K562 (cell line): ENCODE data around the gene FRRS1. TPM values are rescaled to one million over a fixed set of nuclear protein-coding genes. Genes with fewer than 3 reads are reported as not detected.

Experiments used
- ATAC-seq: fragments of 200-7000 bp; cut with Tn5 transposase; 3 replicates; pipeline ENCODE4 v1.9.1; 2020; ENCODE audit warnings: moderate library complexity
- BruUV-seq: library from RNA; stranded (reverse); fragments of 400-500 nt; replicated peaks from 2 replicates; lab custom pipeline; 2021; lab: Mats Ljungman, UMichigan
- CTCF ChIA-PET: fragments of 300-600 bp; formaldehyde crosslinking; extraction: SDS; loops from one replicate; lab custom pipeline; 2021; ENCODE audit warnings: low intra/inter-chr PET ratio; lab: Yijun Ruan, JAX
- POLR2A ChIA-PET: fragments of 300-600, 350-650 bp; sonication (Branson Sonifier 250); formaldehyde crosslinking; extraction: SDS; loops from one replicate; lab custom pipeline; 2021; ENCODE audit warnings: antibody characterized with exemption, inconsistent platforms; lab: Yijun Ruan, JAX
- DNase-seq, 4 experiments: peaks; one replicate each; pipeline versions ENCODE4 v3.0.0 to v3.0.0-alpha.2; 2011 to 2018; ENCODE audit warnings: low spot score in 3 of 4, mixed read lengths in 3 of 4; ENCODE audit errors: extremely low read depth in 1 of 4
- FAIRE-seq: peaks from 2 replicates; lab custom pipeline; 2011; peaks lifted over from hg19 to GRCh38; lab: Jason Lieb, UNC
- H2AFZ ChIP-seq: 2 replicates; pipeline ENCODE4 v1.6.0; 2011; ENCODE audit warnings: low read depth, low read length, control low read depth, inconsistent platforms
- H3K27ac ChIP-seq: fragments of 200-600 bp; 3 replicates; pipeline ENCODE4 v1.8.0; 2011; ENCODE audit warnings: low read depth, mild to moderate bottlenecking, control low read depth, inconsistent platforms, low read length, moderate library complexity, mixed read lengths; ENCODE audit errors: extremely low read depth
- H3K27me3 ChIP-seq, 2 experiments: fragments of 300-600 bp in 1 of 2; 2 replicates in 1 of 2; 3 replicates in 1 of 2; pipeline versions ENCODE4 v1.6.0 to v1.8.0; 2011; ENCODE audit warnings: inconsistent platforms in 2 of 2, low read length in 2 of 2, mild to moderate bottlenecking in 1 of 2, mixed read lengths in 1 of 2, moderate library complexity in 1 of 2; ENCODE audit not compliant: control insufficient read depth in 2 of 2, insufficient read depth in 2 of 2
- H3K36me3 ChIP-seq: fragments of 300-600 bp; 3 replicates; pipeline ENCODE4 v1.8.0; 2011; ENCODE audit warnings: mild to moderate bottlenecking, low read length, inconsistent platforms; ENCODE audit not compliant: control insufficient read depth, insufficient read depth
- H3K4me1 ChIP-seq, 2 experiments: fragments of 200-600 bp in 1 of 2; replicated peaks in 1 of 2; 2 replicates in 1 of 2; 3 replicates in 1 of 2; pipeline versions ENCODE4 v1.5.1 to v1.8.0; 2011; ENCODE audit warnings: inconsistent platforms in 2 of 2, low read length in 2 of 2, mild to moderate bottlenecking in 1 of 2, mixed read lengths in 1 of 2, moderate library complexity in 1 of 2; ENCODE audit not compliant: control insufficient read depth in 2 of 2, insufficient read depth in 2 of 2
- H3K4me2 ChIP-seq: 2 replicates; pipeline ENCODE4 v1.6.1; 2011; ENCODE audit warnings: low read length, control low read depth, inconsistent platforms, mixed read lengths; ENCODE audit not compliant: insufficient read depth
- H3K4me3 ChIP-seq: fragments of 200-600 bp; sonication (generic), shearing (Covaris generic); 2 replicates; pipeline ENCODE4 v1.5.1; 2016; ENCODE audit warnings: control low read depth, inconsistent platforms
- H3K79me2 ChIP-seq: fragments of 200-600 bp; 3 replicates; pipeline ENCODE4 v1.8.0; 2011; ENCODE audit warnings: low read length, inconsistent platforms; ENCODE audit not compliant: control insufficient read depth, insufficient read depth
- H3K9ac ChIP-seq, 2 experiments: 2 replicates each; pipeline versions ENCODE4 v1.6.0 to v1.6.1; 2011; ENCODE audit warnings: low read depth in 2 of 2, low read length in 2 of 2, control low read depth in 1 of 2, inconsistent platforms in 1 of 2, mild to moderate bottlenecking in 1 of 2, mixed read lengths in 1 of 2; ENCODE audit not compliant: insufficient read depth in 1 of 2
- H3K9me1 ChIP-seq: one replicate; pipeline ENCODE4 v1.6.0; 2011; ENCODE audit warnings: inconsistent platforms, mild to moderate bottlenecking, low read length, moderate library complexity; ENCODE audit not compliant: control insufficient read depth, insufficient read depth
- H3K9me3 ChIP-seq: replicated peaks from 2 replicates; pipeline ENCODE4 v1.5.1; 2011; ENCODE audit warnings: low read depth, low read length, inconsistent platforms; ENCODE audit not compliant: control insufficient read depth, insufficient read depth
- H4K20me1 ChIP-seq: replicated peaks from 2 replicates; pipeline ENCODE4 v1.6.1; 2011; ENCODE audit warnings: low read length, inconsistent platforms, mixed read lengths; ENCODE audit not compliant: control insufficient read depth, insufficient read depth
- RBM34 ChIP-seq: fragments of 200-400 bp; formaldehyde crosslinking; IDR thresholded peaks from 2 replicates; pipeline ENCODE4 v1.6.1; 2018; ENCODE audit warnings: low read length, borderline replicate concordance; ENCODE audit not compliant: insufficient read depth
- TFAP4 ChIP-seq: sonication (generic); formaldehyde crosslinking; IDR thresholded peaks from 2 replicates; pipeline ENCODE4 v1.8.0; 2022; ENCODE audit warnings: missing genetic modification reagents, mild to moderate bottlenecking, moderate library complexity, borderline replicate concordance
- ZNF121 ChIP-seq: sonication (generic); formaldehyde crosslinking; conservative IDR thresholded peaks from 2 replicates; pipeline ENCODE4 v1.8.0; 2022; ENCODE audit warnings: missing genetic modification reagents
- WGBS: fragments of 100-300 bp; shearing (Covaris generic); methylation state at CpG from one replicate; pipeline ENCODE4 v1.1.6; 2016; ENCODE audit warnings: low coverage, mixed read lengths; ENCODE audit not compliant: insufficient coverage; ENCODE audit errors: missing lambda C conversion rate; 5-methylcytosine and 5-hydroxymethylcytosine counted together
- in situ Hi-C: fragments of 300-500 bp; cut with MboI; formaldehyde crosslinking; loops from 4 replicates; pipeline ENCODE4 v1.15.0; 2018; ENCODE audit warnings: inconsistent platforms, mixed read lengths
- intact Hi-C: fragments of 100-400 bp; cut with micrococcal nuclease; formaldehyde crosslinking; loops from 2 replicates; pipeline ENCODE4 v1.14.2; 2022
- polyA plus RNA-seq, 8 experiments: library from polyadenylated mRNA; depleted of rRNA in 4 of 8; stranded (reverse) in 5 of 8; unstranded in 3 of 8; fragments of >200 nt; fragmentation: Nextera tagmentation in 2 of 8; fragmentation: Illumina TruSeq in 1 of 8; extraction: Ambion mirVana in 2 of 8; extraction: Trizol in 1 of 8; gene quantifications; 2 replicates each; pipeline versions ENCODE4 v1.2.1 to v1.2.3, GENCODE V29; 2011 to 2014; ENCODE audit warnings: inconsistent platforms in 1 of 8, missing spikeins in 1 of 8
- total RNA-seq, 7 experiments: library from RNA; depleted of rRNA in 6 of 7; stranded (reverse); fragments of >200 nt in 6 of 7; fragmentation: Illumina TruSeq in 2 of 7; extraction: Trizol in 2 of 7; gene quantifications; 2 replicates each; pipeline versions ENCODE4 v1.2.1 to v1.2.3, GENCODE V29; 2011 to 2021; ENCODE audit warnings: low replicate concordance in 1 of 7

FRRS1 gene
- total and polyA plus RNA-seq, 9 of the 15 experiments (the other 6 are each of a cell fraction or from before 2014, with no cell fraction given), result 0.87 to 54.0 (median 23.7) TPM

DNA sequence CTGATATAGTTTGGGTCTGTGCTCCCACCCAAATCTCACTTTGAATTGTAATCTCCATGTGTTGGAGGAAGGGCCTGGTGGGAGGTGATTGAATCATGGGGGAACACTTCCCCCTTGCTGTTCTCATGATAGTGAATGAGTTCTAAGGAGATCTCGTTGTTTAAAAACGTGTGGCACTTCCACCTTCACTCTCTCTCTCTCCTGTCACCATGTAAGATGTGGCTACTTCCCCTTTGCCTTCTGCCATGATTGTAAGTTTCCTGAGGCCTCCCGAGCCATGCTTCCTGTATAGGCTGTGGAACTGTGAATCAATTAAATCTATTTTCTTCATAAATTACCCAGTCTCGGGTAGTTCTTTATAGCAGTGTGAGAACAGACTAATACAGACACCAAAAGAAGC is 40.4 kb downstream of the FRRS1 start (continued):
- no peak for TF ChIP-seq TFAP4 (CRISPR knock-in tag)

DNA sequence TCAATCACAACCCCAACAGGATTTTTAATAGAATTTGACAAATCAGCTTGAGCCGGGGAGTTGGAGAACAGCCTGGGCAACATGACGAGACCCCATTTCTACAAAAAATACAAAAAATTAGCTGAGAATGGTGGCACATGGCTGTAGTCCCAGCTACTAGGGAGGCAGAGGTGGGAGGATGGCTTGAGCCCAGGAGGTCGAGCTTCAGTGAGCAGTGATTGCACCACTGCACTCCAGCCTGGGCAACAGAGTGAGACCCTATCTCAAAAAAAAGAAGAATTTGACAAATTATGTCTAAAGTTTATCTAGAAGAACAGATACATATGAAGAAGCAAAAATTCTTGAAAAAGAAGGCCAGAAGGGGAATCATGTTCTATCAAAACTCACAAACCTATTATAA is 43.2 kb downstream of the FRRS1 start:
- H2AFZ ChIP-seq, result no peak overlapping the region
- H3K9me1 ChIP-seq, result no peaks in the 10 kb centered on the region
- no peak for TF ChIP-seq RBM34
- TF ChIP-seq ZNF121 (CRISPR knock-in tag), result peak; percentile 72; the same call in 1 of the 2 replicates
- no TSS peak for BruUV-seq
- FAIRE-seq, result no peak
- DNase-seq, result no peak
- intact Hi-C loops (no loop called here), in situ Hi-C loops (no loop called here)
- H3K27me3 ChIP-seq, result no peaks in the 10 kb centered on the region
- ChIA-PET CTCF (interaction anchor here (0.7 kb wide), 1 partner anchor 1151 kb away, joined by 4 read pairs; no protein-coding TSS in a partner anchor), POLR2A (interaction anchor here (0.6 kb wide), 1 partner anchor 339 kb away, joined by 3 read pairs; no protein-coding TSS in a partner anchor)
- 89% methylated on average over 3 of the region's 3 CpGs for WGBS
- no peak overlapping the region for H3K27ac ChIP-seq
- H3K36me3 ChIP-seq, result peaks cover 56% of the 10 kb centered on the region
- H3K79me2 ChIP-seq, result no peaks in the 10 kb centered on the region
- H3K4me2 ChIP-seq, result no peak overlapping the region
- H3K4me1 ChIP-seq, result peaks cover 0 to 5% of the 10 kb centered on the region in 2 experiments; a peak in 1 of 5 replicates
- no peak overlapping the region for H3K4me3 ChIP-seq
- ATAC-seq, result no peak
- no peaks in the 10 kb centered on the region for H3K9me3 ChIP-seq
- no peak overlapping the region for H3K9ac ChIP-seq
- H4K20me1 ChIP-seq, result no peaks in the 10 kb centered on the region
